ENCODE results near the gene LRRC32. TPM values are rescaled to one million over a fixed set of nuclear protein-coding genes. Genes with fewer than 3 reads are reported as not detected.

The LRRC32 gene
- total RNA-seq, 1 experiment from 2014 or later = 0.46 TPM

DNA sequence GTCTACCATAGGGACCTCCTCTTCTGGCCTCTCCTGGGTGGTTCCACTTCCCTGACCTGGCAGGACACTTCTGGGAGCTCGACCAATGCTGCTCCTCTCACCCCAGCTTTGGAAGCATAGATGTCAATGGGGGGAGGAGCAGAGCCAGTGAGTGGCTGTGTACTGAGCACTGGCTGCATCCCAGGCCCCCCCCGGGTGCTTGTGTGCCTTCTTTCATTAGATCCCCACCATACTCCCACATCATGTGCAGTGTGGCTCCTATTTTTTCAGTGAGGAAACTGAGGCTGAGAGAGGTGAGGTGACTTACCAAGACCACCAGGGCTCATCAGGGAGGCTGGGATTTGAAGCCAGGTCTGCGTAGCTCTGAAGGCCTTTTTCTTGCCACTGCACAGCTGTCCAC lies 44.3 kb downstream of the LRRC32 start:
- Histone ChIP-seq H3K18ac (ENCODE audit: insufficient read length, low read depth, low read length) (no peak overlapping the region), H3K79me1 (ENCODE audit: insufficient read depth, low read depth, low read length, poor library complexity, severe bottlenecking) (no peaks in the 10 kb centered on the region), H4K91ac (ENCODE audit: insufficient read length, low read depth, low read length) (no peak overlapping the region), H3K23me2 (ENCODE audit: insufficient read length, low read depth, low read length, poor library complexity, severe bottlenecking) (no peaks in the 10 kb centered on the region), H4K8ac (replicated peaks; ENCODE audit: insufficient read length, low read depth, low read length) (no peak overlapping the region), H3T11ph (ENCODE audit: low read length) (no peak overlapping the region), H3K79me2 (ENCODE audit: insufficient read depth, low read length) (no peaks in the 10 kb centered on the region), H2BK5ac (ENCODE audit: insufficient read length, low read length) (no peak overlapping the region), H3K4ac (ENCODE audit: low read depth, low read length) (no peak overlapping the region), H2BK120ac (ENCODE audit: low read depth, low read length, poor library complexity, severe bottlenecking) (no peak overlapping the region), H3K23ac (ENCODE audit: insufficient read length, low read depth, low read length) (no peak overlapping the region), H4K5ac (ENCODE audit: insufficient read length, low read depth, low read length) (no peak overlapping the region), H2BK20ac (ENCODE audit: low read depth, low read length, poor library complexity, severe bottlenecking) (no peak overlapping the region), H4K20me1 (ENCODE audit: control insufficient read depth, insufficient read depth, insufficient read length) (no peaks in the 10 kb centered on the region), H3K4me2 (ENCODE audit: insufficient read depth, insufficient read length, low read length) (no peak overlapping the region), H3K9me3 (ENCODE audit: control insufficient read depth, low read depth, low read length) (no peaks in the 10 kb centered on the region), H3K9ac (ENCODE audit: extremely low read depth, insufficient read length, low read length) (no peak overlapping the region), H3K27me3 (ENCODE audit: insufficient read depth, low read length) (no peaks in the 10 kb centered on the region), H2BK15ac (ENCODE audit: low read depth, low read length) (no peak overlapping the region), H3K27ac (ENCODE audit: insufficient read length, low read depth, low read length) (no peak overlapping the region), H2AK5ac (ENCODE audit: insufficient read length, low read length) (no peak overlapping the region), H3K14ac (ENCODE audit: insufficient read depth, low read length) (no peak overlapping the region), H2BK12ac (ENCODE audit: insufficient read length, low read depth, low read length) (no peak overlapping the region), H2AFZ (ENCODE audit: low read length) (no peak overlapping the region), H3K4me1 (ENCODE audit: insufficient read depth, low read length) (no peaks in the 10 kb centered on the region), H3K56ac (ENCODE audit: insufficient read length, low read depth, low read length) (no peak overlapping the region)
- no CpG with 5 or more reads among the region's 3 CpGs for WGBS (ENCODE audit: extremely low coverage, insufficient read length, low lambda C conversion rate)
- H3K4me3 Mint-ChIP-seq = no peak overlapping the region
- H3K36me3 Mint-ChIP-seq (ENCODE audit: insufficient read depth in 1 of 3, low read depth in 3 of 3) = no peaks in the 10 kb centered on the region
- H3K27ac Mint-ChIP-seq = no peak overlapping the region
- peaks cover 22 to 27% of the 10 kb centered on the region in 2 experiments for H3K4me1 Mint-ChIP-seq
- peaks cover 5 to 7% of the 10 kb centered on the region in 2 experiments; a peak in 4 of 5 replicates for H3K9me3 Mint-ChIP-seq
- peaks cover 3% of the 10 kb centered on the region; the same call in 1 of the 2 replicates for H3K27me3 Mint-ChIP-seq (ENCODE audit: low read depth)
- no peak for DNase-seq
- TF ChIP-seq, protein P1, sequence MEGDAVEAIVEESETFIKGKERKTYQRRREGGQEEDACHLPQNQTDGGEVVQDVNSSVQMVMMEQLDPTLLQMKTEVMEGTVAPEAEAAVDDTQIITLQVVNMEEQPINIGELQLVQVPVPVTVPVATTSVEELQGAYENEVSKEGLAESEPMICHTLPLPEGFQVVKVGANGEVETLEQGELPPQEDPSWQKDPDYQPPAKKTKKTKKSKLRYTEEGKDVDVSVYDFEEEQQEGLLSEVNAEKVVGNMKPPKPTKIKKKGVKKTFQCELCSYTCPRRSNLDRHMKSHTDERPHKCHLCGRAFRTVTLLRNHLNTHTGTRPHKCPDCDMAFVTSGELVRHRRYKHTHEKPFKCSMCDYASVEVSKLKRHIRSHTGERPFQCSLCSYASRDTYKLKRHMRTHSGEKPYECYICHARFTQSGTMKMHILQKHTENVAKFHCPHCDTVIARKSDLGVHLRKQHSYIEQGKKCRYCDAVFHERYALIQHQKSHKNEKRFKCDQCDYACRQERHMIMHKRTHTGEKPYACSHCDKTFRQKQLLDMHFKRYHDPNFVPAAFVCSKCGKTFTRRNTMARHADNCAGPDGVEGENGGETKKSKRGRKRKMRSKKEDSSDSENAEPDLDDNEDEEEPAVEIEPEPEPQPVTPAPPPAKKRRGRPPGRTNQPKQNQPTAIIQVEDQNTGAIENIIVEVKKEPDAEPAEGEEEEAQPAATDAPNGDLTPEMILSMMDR (conservative IDR thresholded peaks at IDR 0.05) = no peak

Measured in H9 (cell line).